Transverse colon (tissue), 4 donors: ENCODE results near the gene SDK1. TPM values are rescaled to one million over a fixed set of nuclear protein-coding genes. Genes with fewer than 3 reads are reported as not detected.

ENCODE experiments used
- DNase-seq: peaks from one replicate; pipeline ENCODE4 v3.0.0-alpha.2; 2019
- H3K27ac ChIP-seq, 4 donors: fragments of 200-600 bp; sonication (generic); 2 replicates each; pipeline ENCODE4 v1.5.1; 2016 to 2018; ENCODE audit warnings: inconsistent platforms in 4 of 4
- H3K27me3 ChIP-seq: fragments of 200-600 bp; sonication (generic); 2 replicates; pipeline ENCODE4 v1.5.1; 2017; ENCODE audit warnings: inconsistent platforms
- H3K36me3 ChIP-seq, 4 donors: fragments of 200-600 bp; sonication (generic); 2 replicates each; pipeline ENCODE4 v1.5.1; 2017 to 2019; ENCODE audit warnings: inconsistent platforms in 4 of 4
- H3K4me1 ChIP-seq, 4 donors: fragments of 200-600 bp; sonication (generic); 2 replicates each; pipeline ENCODE4 v1.5.1; 2017 to 2020; ENCODE audit warnings: inconsistent platforms in 4 of 4
- H3K4me3 ChIP-seq, 4 donors: fragments of 200-600 bp; sonication (generic); 1 replicate in 1 of 4; 2 replicates in 3 of 4; pipeline versions ENCODE4 v1.5.1 to v1.6.1; 2017 to 2019; ENCODE audit warnings: inconsistent platforms in 4 of 4
- H3K9me3 ChIP-seq, 2 donors: fragments of 200-600 bp; sonication (generic); 2 replicates each; pipeline ENCODE4 v1.5.1; 2017 to 2019; ENCODE audit warnings: inconsistent platforms in 2 of 2
- CTCF ChIP-seq, 5 experiments: fragments of 200-600 bp in 3 of 5; fragments of 450-650 bp in 2 of 5; sonication (generic) in 3 of 5; IDR thresholded peaks; 1 replicate in 2 of 5; 2 replicates in 3 of 5; pipeline ENCODE4 v1.5.1; 2016 to 2017; ENCODE audit warnings: antibody characterized with exemption in 5 of 5, inconsistent platforms in 3 of 5, mild to moderate bottlenecking in 2 of 5, moderate library complexity in 1 of 5
- EP300 ChIP-seq: sonication (generic); formaldehyde crosslinking; IDR thresholded peaks from one replicate; pipeline ENCODE4 v1.6.1; 2017; ENCODE audit warnings: antibody characterized with exemption, low read depth
- POLR2A ChIP-seq: fragments of 450-650 bp; IDR thresholded peaks from one replicate; pipeline ENCODE4 v1.6.1; 2016; ENCODE audit warnings: antibody characterized with exemption, mild to moderate bottlenecking, moderate library complexity
- POLR2AphosphoS5 ChIP-seq, 3 donors: sonication (generic); formaldehyde crosslinking; IDR thresholded peaks; one replicate each; pipeline ENCODE4 v1.6.1; 2016; ENCODE audit warnings: antibody characterized with exemption in 3 of 3
- whole genome bisulfite sequencing, 2 donors: methylation state at CpG; one replicate each; pipeline ENCODE4 v1.1.5; 2018; ENCODE audit warnings: low coverage in 1 of 2; 5-methylcytosine and 5-hydroxymethylcytosine counted together
- in situ Hi-C, 4 donors: fragments of 200-750 bp; cut with MboI; loops; one replicate each; pipeline versions ENCODE4 v1.15.0 to v1.15.1; 2017; ENCODE audit warnings: low sequenced_read_pairs in 3 of 4, low pct_ligation_motif_present in 1 of 4, low pct_unique_long_range_greater_than_20kb in 1 of 4
- intact Hi-C: fragments of 100-400 bp; cut with DNase I; formaldehyde crosslinking; loops from one replicate; pipeline ENCODE4 v1.15.1; 2023; ENCODE audit warnings: low total_unique reads
- total RNA-seq, 4 donors: library from RNA; depleted of rRNA; stranded (reverse); fragments of >200 nt; gene quantifications; one replicate each; pipeline ENCODE4 v1.1.0, GENCODE V29; 2016

Gene SDK1
- total RNA-seq, 4 donors from 2014 or later, result 4.0 to 8.6 (median 5.4) TPM

GRCh38 chr7:3386423-3387190 is 85.6 kb downstream of the SDK1 start:
- in situ Hi-C loops (no loop called here), intact Hi-C loops (no loop called here)
- TF ChIP-seq POLR2A (no peak), POLR2AphosphoS5 (IDR thresholded peaks at IDR 0.05) (no peak), CTCF (IDR thresholded peaks at IDR 0.05) (no peak), EP300 (no peak)
- no peaks in the 10 kb centered on the region for H3K36me3 ChIP-seq
- no peaks in the 10 kb centered on the region for H3K9me3 ChIP-seq
- no peak overlapping the region for H3K27ac ChIP-seq
- no peak overlapping the region for H3K4me3 ChIP-seq
- H3K27me3 ChIP-seq, result no peaks in the 10 kb centered on the region
- no peaks in the 10 kb centered on the region for H3K4me1 ChIP-seq
- no peak for DNase-seq
- 42 to 50% methylated on average over 4 to 5 of the region's 5 CpGs for WGBS, 2 donors

- DNase-seq, result no peak
- Histone ChIP-seq H3K36me3 (no peaks in the 10 kb centered on the region), H3K27ac (no peak overlapping the region), H3K4me1 (no peaks in the 10 kb centered on the region), H3K4me3 (no peak overlapping the region), H3K27me3 (no peaks in the 10 kb centered on the region), H3K9me3 (peaks cover 0 to 7% of the 10 kb centered on the region in 2 donors)
- intact Hi-C loops, result no loop called here
- 78 to 91% methylated on average over 3 of the region's 3 CpGs for WGBS, 2 donors
- TF ChIP-seq EP300 (no peak), POLR2AphosphoS5 (IDR thresholded peaks at IDR 0.05) (no peak), CTCF (IDR thresholded peaks at IDR 0.05) (no peak), POLR2A (no peak)
- in situ Hi-C loops, result no loop called here
Measured at GRCh38 chr7:3393862-3394261, 92.8 kb downstream of the SDK1 start.

GRCh38 chr7:3397324-3397723 is 96.3 kb downstream of the SDK1 start:
- Histone ChIP-seq H3K9me3 (peaks cover 0 to 7% of the 10 kb centered on the region in 2 donors), H3K27me3 (no peaks in the 10 kb centered on the region), H3K36me3 (no peaks in the 10 kb centered on the region), H3K4me1 (no peaks in the 10 kb centered on the region), H3K27ac (no peak overlapping the region), H3K4me3 (no peak overlapping the region)
- DNase-seq, result no peak
- intact Hi-C loops, result no loop called here
- 69 to 89% methylated on average over 3 of the region's 3 CpGs for WGBS, 2 donors
- TF ChIP-seq EP300 (no peak), POLR2AphosphoS5 (IDR thresholded peaks at IDR 0.05) (no peak), CTCF (IDR thresholded peaks at IDR 0.05) (no peak), POLR2A (no peak)
- in situ Hi-C loops, result no loop called here

GRCh38 chr7:3399858-3400257 is 98.8 kb downstream of the SDK1 start:
- no peak for DNase-seq
- in situ Hi-C loops, result no loop called here
- peaks cover 0 to 7% of the 10 kb centered on the region in 2 donors for H3K9me3 ChIP-seq
- no peak for TF ChIP-seq POLR2A
- TF ChIP-seq CTCF (IDR thresholded peaks at IDR 0.05), result peak in 1 of 5 experiments; percentile 13
- intact Hi-C loops, result no loop called here
- H3K36me3 ChIP-seq, result no peaks in the 10 kb centered on the region
- WGBS, 2 donors, result 83% methylated on average over 2 of the region's 2 CpGs; no CpG with 5 or more reads in 1 of the 2 donors
- H3K4me1 ChIP-seq, result no peaks in the 10 kb centered on the region
- no peaks in the 10 kb centered on the region for H3K27me3 ChIP-seq
- no peak overlapping the region for H3K4me3 ChIP-seq
- H3K27ac ChIP-seq, result no peak overlapping the region
